GM12873 (cell line): ENCODE data around the gene NPTXR.

Experiments used
- TF ChIP-seq, protein P1 (sequence below): IDR thresholded peaks from 2 replicates; pipeline ENCODE4 v1.5.1; 2012; ENCODE audit warnings: low read depth, mild to moderate bottlenecking, moderate library complexity, low read length, control low read depth; ENCODE audit not compliant: insufficient read depth; ENCODE audit errors: missing control alignments

The NPTXR gene

DNA sequence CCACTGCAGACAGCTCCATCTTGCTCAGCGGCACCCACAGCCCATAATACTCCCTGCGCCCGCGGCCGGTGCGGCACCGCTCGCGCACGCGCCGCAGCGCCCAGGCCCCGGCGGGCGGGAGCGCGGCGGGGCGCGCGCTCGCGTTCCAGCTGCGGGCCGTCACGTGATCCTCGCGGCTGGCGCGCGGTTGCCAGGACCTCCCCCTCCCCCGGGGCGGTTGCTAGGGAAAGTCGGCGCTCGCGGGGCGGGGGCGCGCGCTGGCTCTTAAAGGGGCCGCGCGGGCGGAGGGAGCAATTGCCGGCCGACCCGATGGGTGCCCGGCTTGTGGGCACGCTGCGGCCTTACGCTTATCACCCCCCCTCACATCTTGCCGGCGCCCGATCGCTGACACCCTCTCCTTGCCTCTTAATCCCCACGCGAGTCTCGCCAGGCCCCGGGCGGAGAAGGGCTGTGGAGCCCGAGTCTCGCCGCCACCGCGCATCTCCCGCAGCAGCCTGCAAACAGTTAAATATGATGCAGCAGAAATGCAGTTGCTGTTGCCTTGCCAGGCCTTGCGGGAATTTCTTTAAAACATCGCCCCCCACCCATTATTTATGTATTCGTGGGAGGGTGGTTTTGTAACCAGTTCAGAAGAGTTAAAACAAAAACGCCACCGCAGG, 28.5 kb upstream of the NPTXR start, which contains the start of gene CBX6:
Gene CBX6, minus strand, starts transcription at position 45 of the 659 bp plus-strand sequence. Its CDS starts 26 bp downstream, at position 19.
- TF ChIP-seq, protein P1, sequence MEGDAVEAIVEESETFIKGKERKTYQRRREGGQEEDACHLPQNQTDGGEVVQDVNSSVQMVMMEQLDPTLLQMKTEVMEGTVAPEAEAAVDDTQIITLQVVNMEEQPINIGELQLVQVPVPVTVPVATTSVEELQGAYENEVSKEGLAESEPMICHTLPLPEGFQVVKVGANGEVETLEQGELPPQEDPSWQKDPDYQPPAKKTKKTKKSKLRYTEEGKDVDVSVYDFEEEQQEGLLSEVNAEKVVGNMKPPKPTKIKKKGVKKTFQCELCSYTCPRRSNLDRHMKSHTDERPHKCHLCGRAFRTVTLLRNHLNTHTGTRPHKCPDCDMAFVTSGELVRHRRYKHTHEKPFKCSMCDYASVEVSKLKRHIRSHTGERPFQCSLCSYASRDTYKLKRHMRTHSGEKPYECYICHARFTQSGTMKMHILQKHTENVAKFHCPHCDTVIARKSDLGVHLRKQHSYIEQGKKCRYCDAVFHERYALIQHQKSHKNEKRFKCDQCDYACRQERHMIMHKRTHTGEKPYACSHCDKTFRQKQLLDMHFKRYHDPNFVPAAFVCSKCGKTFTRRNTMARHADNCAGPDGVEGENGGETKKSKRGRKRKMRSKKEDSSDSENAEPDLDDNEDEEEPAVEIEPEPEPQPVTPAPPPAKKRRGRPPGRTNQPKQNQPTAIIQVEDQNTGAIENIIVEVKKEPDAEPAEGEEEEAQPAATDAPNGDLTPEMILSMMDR = no peak

DNA sequence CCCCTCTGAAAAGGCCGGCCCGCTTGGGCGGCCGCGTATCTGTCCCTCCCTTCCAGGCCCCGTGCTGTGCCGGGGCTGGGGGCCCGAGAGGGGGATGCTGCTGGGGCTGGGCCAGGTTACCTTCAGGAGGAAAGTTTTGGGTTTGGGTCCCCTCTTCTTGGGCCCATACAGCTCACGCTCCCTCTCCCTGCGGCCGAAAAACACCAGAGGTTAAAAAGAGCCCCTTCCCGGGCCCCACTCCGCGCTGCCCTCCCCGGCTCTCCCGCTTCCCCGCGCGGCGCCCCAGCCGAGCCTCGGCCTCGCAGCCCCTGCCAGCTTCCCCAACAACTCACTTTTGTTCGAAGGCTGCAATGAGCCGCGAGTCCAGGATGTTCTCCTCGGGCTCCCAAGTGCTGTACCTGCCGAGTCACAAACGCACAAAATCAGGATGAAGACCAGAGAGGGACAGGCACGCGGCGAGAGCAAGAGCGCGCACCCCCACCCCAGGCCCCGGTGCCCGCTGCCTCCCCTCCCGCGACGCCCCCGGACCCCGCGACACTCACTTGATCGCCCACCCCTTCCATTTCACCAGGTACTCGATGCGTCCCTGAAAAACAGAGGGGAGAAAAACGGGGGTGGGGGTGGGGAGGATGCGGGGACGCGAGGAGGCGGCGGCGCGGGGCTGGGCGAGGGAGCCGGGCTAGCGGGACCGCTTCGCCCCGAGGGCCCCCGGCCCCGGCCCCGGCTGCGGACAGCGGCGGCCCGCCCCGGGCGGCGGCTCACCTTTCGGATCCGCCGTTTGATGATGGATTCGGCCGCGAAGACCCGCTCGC, 27.7 kb upstream of the NPTXR start:
- TF ChIP-seq, protein P1 = no peak

DNA sequence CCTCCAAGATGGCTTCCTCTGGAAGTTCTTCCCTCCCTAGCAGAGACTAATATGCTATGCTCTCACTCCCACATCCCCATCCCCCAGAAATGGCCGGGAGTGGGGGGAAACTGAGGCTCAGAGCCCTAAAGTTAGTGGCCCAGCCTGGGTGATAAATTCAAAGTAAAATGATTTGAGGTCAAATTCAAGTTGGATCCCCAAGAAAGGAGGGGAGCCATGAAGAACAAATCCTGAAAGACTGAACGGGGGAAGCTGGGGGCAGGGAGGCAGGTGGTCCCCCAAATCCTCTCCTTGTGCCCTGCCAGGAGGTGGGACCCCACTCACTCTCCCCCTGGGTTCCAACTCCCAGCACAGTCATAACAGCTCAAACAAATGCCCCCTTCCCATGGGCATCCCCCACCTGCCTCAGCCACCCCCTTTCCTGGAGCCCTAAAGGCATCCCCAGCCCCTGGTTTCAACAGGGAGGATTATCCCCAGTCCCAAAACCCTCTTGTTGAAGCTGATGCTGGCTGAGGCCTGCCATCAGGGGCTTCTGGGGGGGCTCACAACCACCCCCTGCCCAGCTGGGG, 27.0 kb upstream of the NPTXR start:
- TF ChIP-seq, protein P1 = no peak

DNA sequence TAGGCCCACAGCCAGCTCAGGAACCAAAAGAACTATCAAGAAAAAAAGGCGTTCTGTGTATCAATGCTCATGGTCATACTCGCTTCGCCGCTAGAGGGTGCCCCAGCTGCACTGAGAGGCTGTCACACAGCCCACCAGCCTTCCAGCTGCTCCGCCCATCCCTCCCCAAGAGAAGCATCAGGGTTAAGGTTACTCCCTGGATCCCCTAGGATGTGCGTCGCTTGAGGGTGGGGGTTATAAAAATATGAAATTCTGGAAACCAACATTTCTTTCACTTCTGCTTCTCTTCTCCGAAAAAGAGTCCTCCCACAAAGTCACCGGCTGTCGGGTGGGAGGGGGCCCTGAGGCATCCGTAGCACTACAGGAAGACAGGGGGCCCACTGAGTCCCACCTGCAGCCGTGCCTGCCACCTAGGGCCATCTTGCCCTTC, 26.5 kb upstream of the NPTXR start:
- TF ChIP-seq, protein P1 = peak; percentile 97

DNA sequence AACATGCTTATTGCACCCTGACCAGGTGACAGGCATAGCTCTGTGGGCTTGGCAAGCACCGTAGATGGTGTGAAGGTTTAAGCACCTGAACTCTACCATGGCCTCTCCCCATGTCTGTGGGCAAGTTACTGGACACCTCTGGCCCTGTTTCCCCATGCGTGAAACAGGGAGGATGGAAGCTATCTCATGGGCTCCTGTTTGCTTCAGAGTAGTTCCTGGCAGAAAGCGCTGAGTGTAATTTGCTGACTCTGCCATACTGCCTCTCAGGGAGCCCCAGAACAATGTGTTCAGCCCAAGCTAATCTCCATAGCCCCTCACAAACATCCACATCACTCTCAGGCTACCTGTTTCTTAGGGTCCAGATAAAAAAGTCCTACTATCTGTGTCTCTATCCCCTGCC, 25.8 kb upstream of the NPTXR start:
- TF ChIP-seq, protein P1 = no peak

DNA sequence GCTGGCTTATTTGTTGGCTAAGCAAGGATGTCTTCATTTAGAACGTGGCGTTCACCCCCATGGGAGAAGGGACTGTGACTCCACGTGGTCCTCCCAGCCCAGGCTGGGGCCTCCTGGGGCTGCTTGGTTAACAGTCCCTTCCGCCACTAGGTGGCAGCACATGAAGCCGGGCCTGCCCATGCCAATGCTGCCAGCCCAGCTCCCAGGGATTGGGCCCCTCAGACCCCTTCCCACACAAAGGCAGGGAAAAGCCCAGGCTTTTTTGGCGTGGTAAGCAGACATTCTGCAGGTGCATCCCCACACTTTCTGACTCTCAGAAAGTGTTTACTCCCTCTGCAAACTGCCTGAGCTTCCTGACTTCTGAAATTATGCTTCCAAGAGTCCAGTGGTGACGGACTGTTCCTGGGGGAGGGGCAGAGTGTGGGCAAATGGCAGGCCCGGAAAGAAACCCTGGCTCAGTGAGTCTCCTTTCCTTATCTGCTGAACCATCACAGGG, 25.1 kb upstream of the NPTXR start:
- TF ChIP-seq, protein P1 = peak; percentile 95

DNA sequence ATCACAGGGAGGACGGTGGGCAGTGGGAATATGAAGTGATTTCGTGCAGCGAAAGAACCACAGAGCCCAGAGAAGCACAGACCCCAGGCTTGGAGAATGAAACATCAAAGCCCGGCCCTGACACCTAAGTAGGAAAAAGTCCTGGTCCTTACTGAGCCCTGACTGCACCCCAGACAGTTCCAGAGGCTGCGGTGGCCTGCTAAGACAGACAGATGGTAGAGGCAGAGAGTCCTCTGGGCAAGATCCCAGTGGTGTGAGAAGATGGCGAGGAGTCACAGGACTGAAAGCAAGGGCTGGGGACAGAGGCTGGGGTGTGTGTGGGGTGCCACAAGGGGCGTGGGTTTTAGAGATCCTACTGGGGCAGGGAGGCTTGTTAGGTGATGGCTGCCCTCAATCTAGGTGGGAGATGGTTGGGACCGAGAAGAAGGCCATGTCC, 24.5 kb upstream of the NPTXR start:
- TF ChIP-seq, protein P1 = no peak
